Epithelial cell of proximal tubule (primary cell): ENCODE measurements around the gene PDZD8. TPM values are rescaled to one million over a fixed set of nuclear protein-coding genes. Genes with fewer than 3 reads are reported as not detected.

Source experiments
- DNase-seq: peaks from one replicate; pipeline ENCODE4 v3.0.0-alpha.2; 2011; ENCODE audit warnings: low read depth
- H3K4me3 ChIP-seq: 2 replicates; pipeline ENCODE4 v1.5.1; 2011; ENCODE audit warnings: low read depth, mild to moderate bottlenecking, low read length
- total RNA-seq: library from RNA; depleted of rRNA; stranded (reverse); fragments of >200 nt; gene quantifications from 2 replicates; pipeline ENCODE4 v1.2.3, GENCODE V29; 2015
- TF ChIP-seq, protein P1 (sequence below): conservative IDR thresholded peaks from 2 replicates; pipeline ENCODE4 v1.5.1; 2012; ENCODE audit warnings: low read depth, mild to moderate bottlenecking, low read length

The PDZD8 gene
- total RNA-seq, 1 donor from 2014 or later = 23.6 TPM

GRCh38 chr10:117266812-117267211, 108.4 kb downstream of the PDZD8 start:
- H3K4me3 ChIP-seq = no peak overlapping the region
- no peak for DNase-seq
- TF ChIP-seq, protein P1, sequence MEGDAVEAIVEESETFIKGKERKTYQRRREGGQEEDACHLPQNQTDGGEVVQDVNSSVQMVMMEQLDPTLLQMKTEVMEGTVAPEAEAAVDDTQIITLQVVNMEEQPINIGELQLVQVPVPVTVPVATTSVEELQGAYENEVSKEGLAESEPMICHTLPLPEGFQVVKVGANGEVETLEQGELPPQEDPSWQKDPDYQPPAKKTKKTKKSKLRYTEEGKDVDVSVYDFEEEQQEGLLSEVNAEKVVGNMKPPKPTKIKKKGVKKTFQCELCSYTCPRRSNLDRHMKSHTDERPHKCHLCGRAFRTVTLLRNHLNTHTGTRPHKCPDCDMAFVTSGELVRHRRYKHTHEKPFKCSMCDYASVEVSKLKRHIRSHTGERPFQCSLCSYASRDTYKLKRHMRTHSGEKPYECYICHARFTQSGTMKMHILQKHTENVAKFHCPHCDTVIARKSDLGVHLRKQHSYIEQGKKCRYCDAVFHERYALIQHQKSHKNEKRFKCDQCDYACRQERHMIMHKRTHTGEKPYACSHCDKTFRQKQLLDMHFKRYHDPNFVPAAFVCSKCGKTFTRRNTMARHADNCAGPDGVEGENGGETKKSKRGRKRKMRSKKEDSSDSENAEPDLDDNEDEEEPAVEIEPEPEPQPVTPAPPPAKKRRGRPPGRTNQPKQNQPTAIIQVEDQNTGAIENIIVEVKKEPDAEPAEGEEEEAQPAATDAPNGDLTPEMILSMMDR = no peak

DNA sequence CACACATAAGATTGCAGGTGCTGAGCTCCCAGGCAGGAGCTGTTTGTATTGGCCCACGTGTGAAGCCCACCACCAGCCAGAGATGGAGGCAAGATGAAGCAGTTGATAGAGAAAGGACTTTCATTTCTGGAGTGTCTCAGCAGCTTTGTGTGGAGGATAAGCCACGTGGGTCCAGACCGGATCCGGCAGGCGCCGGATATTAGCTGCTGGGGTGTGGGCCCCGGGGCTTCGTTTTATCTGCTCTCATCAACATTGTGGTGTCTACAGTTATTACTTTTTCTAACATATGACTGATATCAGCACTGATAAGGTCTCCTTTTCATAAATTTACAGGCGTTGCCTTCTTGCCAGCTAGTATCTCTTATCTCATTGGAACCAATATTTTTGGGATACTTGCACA, 108.8 kb downstream of the PDZD8 start:
- TF ChIP-seq, protein P1 = no peak
- H3K4me3 ChIP-seq = no peak overlapping the region
- DNase-seq = no peak

DNA sequence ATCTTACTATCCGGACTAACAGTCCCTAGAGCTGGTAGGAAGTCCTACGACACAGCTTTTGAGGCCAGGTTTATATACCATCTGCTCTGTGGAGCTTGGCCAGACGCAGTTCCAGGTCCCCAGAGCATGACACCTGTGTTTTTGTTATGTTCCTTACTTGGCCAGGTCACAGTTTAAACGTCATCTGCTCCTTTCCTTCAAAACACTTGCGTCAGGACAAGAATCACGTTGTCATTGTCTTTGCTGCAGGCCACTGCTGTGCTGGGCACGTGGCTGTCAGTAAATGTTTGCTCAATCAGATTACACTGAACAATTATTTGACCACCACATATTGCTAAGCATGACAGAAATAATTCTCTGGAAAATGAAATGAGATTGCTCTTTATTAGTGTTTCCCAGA, 110.5 kb downstream of the PDZD8 start:
- no peak overlapping the region for H3K4me3 ChIP-seq
- TF ChIP-seq, protein P1 = no peak
- DNase-seq = no peak

DNA sequence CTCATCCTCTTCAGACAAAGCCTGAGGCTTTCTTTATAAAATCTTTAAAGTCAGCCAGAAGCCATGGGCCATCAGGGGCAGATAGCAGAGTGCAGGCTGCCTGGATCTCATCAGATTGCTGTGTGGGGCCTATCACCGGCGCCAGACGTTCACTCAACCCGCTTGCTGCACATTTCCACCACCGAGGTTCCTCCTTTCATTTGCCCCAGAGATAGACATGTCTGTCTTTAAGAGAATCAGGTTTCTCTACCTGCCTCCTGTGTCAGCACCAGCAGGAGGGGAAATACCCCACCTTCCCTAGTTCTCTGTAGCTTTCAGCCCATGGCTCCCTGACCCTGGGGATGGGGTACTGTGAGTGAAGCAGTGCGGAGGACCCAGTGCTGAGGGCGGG, 112.3 kb downstream of the PDZD8 start:
- H3K4me3 ChIP-seq = no peak overlapping the region
- TF ChIP-seq, protein P1 = no peak
- no peak for DNase-seq

GRCh38 chr10:117262291-117262902, 112.8 kb downstream of the PDZD8 start:
- DNase-seq = no peak

DNA sequence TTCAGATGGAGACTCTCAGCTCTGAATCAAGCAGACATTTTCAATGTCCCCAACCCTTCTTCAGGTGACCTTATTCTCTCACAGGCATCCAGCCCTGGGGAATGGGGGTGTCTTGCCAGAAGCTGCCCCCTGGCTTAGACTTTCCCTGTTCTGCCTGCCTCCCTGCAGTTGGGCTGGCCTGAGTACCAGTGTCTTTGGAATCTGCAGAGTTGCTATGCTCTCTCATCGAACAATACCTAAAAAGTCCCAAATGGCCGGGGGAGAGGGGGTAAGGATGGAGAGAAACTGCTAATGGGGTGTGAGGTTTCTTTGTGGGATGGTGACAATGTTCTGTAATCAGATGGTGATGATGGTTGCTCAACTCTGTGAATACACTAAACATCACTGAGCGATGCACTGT, 113.7 kb downstream of the PDZD8 start:
- DNase-seq = no peak
- TF ChIP-seq, protein P1 = no peak
- no peak overlapping the region for H3K4me3 ChIP-seq

More at GRCh38 chr10:117262291-117262902, 112.8 kb downstream of the PDZD8 start:
- TF ChIP-seq, protein P1 = no peak
- no peak overlapping the region for H3K4me3 ChIP-seq

DNA sequence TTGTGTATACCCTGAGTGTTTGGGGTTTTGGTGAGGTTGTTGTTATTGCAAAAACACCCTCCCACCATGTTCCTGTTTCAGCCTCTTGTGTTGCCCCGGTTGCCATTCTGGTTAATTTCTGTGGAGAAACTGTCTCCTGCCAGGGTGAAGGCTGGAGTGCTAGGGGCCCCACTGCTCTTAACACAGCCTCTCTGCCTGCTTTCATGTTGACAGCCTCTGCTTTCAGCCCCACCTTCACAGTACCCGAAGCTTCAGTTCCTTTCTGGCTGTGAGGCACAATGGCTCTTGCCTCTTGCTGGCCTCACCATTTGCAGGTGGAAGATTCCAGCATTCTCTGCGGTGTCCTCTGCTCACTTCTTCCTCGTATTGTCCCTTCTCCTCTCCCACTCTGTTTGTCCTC, 115.2 kb downstream of the PDZD8 start:
- TF ChIP-seq, protein P1 = no peak
- no peak for DNase-seq
- H3K4me3 ChIP-seq = no peak overlapping the region
